SU-DHL-6 (cell line): ENCODE measurements around the gene PLAU.

Source experiments
- H2AFZ ChIP-seq: fragments of 200-600 bp; sonication (generic); 2 replicates; pipeline ENCODE4 v1.6.1; 2014; ENCODE audit warnings: low read depth, mild to moderate bottlenecking, moderate library complexity, mixed read lengths, antibody characterized with exemption, low read length; ENCODE audit not compliant: severe bottlenecking
- H3F3A ChIP-seq: fragments of 200-600 bp; shearing (Covaris generic); 2 replicates; pipeline ENCODE4 v1.6.0; 2016; ENCODE audit warnings: antibody characterized with exemption, mild to moderate bottlenecking; ENCODE audit not compliant: insufficient read depth
- H3K27ac ChIP-seq: fragments of 200-600 bp; sonication (generic); 2 replicates; pipeline ENCODE4 v1.5.1; 2016; ENCODE audit warnings: low read depth, mild to moderate bottlenecking, low read length, moderate library complexity, mixed read lengths
- H3K27me3 ChIP-seq: fragments of 200-600 bp; sonication (generic), shearing (Covaris generic); 2 replicates; pipeline ENCODE4 v1.6.0; 2014; ENCODE audit warnings: mild to moderate bottlenecking, low read length
- H3K36me3 ChIP-seq: fragments of 200-600 bp; sonication (generic); 2 replicates; pipeline ENCODE4 v1.6.1; 2014; ENCODE audit warnings: mild to moderate bottlenecking, low read length, mixed read lengths
- H3K4me2 ChIP-seq: fragments of 300-600, 200-600 bp; shearing (Covaris generic), sonication (generic); 2 replicates; pipeline ENCODE4 v1.6.0; 2014; ENCODE audit warnings: low read length, low read depth, mild to moderate bottlenecking; ENCODE audit not compliant: poor library complexity, severe bottlenecking
- H3K4me3 ChIP-seq: fragments of 200-600 bp; sonication (generic); 2 replicates; pipeline ENCODE4 v1.5.1; 2014; ENCODE audit warnings: antibody characterized with exemption, low read length, mild to moderate bottlenecking, mixed read lengths; ENCODE audit not compliant: insufficient read depth, poor library complexity, severe bottlenecking
- H3K79me2 ChIP-seq: fragments of 200-600 bp; sonication (generic); 2 replicates; pipeline ENCODE4 v1.6.1; 2014; ENCODE audit warnings: mild to moderate bottlenecking, low read length, moderate library complexity; ENCODE audit not compliant: insufficient read depth
- H3K9ac ChIP-seq: fragments of 200-600 bp; sonication (generic); 2 replicates; pipeline ENCODE4 v1.7.0; 2014; ENCODE audit warnings: mild to moderate bottlenecking, low read length
- H3K9me2 ChIP-seq: fragments of 200-600 bp; sonication (generic); replicated peaks from 2 replicates; pipeline ENCODE4 v1.6.1; 2014; ENCODE audit warnings: low read length; ENCODE audit not compliant: insufficient read depth
- H3K9me3 ChIP-seq: fragments of 200-600 bp; sonication (generic); 2 replicates; pipeline ENCODE4 v1.6.1; 2014; ENCODE audit warnings: low read length, mixed read lengths; ENCODE audit not compliant: insufficient read depth
- H4K20me1 ChIP-seq: fragments of 200-600 bp; sonication (generic); 2 replicates; pipeline ENCODE4 v1.6.1; 2014; ENCODE audit warnings: low read depth, mild to moderate bottlenecking, antibody characterized with exemption, low read length, moderate library complexity, mixed read lengths
- CTCF ChIP-seq: fragments of 200-600 bp; sonication (generic); IDR thresholded peaks from one replicate; pipeline ENCODE4 v1.5.1; 2017; ENCODE audit warnings: antibody characterized with exemption, mild to moderate bottlenecking, low read length, moderate library complexity; ENCODE audit not compliant: insufficient read depth, poor library complexity, severe bottlenecking
- EZH2phosphoT487 ChIP-seq: fragments of 200-600 bp; sonication (generic), shearing (Covaris generic); conservative IDR thresholded peaks from 2 replicates; pipeline ENCODE4 v1.6.1; 2018; ENCODE audit warnings: mild to moderate bottlenecking, antibody characterized with exemption, low read length, moderate library complexity, mixed read lengths

PLAU gene

GRCh38 chr10:73922007-73922863, 11.3 kb downstream of the PLAU start:
- Histone ChIP-seq H3K36me3 (no peaks in the 10 kb centered on the region), H3K9me2 (no peaks in the 10 kb centered on the region), H3K4me2 (no peak overlapping the region), H3K4me3 (no peak overlapping the region), H4K20me1 (no peaks in the 10 kb centered on the region), H3K27ac (no peak overlapping the region), H3K27me3 (no peaks in the 10 kb centered on the region), H3F3A (no peaks in the 10 kb centered on the region), H3K79me2 (no peaks in the 10 kb centered on the region), H3K9me3 (no peaks in the 10 kb centered on the region), H3K9ac (no peak overlapping the region), H2AFZ (no peak overlapping the region)
- no peak for TF ChIP-seq CTCF
- no peak for TF ChIP-seq EZH2phosphoT487

GRCh38 chr10:73922864-73923133, 11.9 kb downstream of the PLAU start:
- no peak overlapping the region for H3K4me2 ChIP-seq
- H4K20me1 ChIP-seq = no peaks in the 10 kb centered on the region
- no peaks in the 10 kb centered on the region for H3K27me3 ChIP-seq
- TF ChIP-seq CTCF (no peak), EZH2phosphoT487 (no peak)
- no peaks in the 10 kb centered on the region for H3K79me2 ChIP-seq
- H3K9me3 ChIP-seq = no peaks in the 10 kb centered on the region
- H3K4me3 ChIP-seq = no peak overlapping the region
- no peaks in the 10 kb centered on the region for H3K9me2 ChIP-seq
- no peak overlapping the region for H3K27ac ChIP-seq
- H3K36me3 ChIP-seq = no peaks in the 10 kb centered on the region
- no peaks in the 10 kb centered on the region for H3F3A ChIP-seq
- no peak overlapping the region for H2AFZ ChIP-seq
- H3K9ac ChIP-seq = no peak overlapping the region

GRCh38 chr10:73923935-73924598, 13.1 kb downstream of the PLAU start:
- no peak for TF ChIP-seq EZH2phosphoT487
- TF ChIP-seq CTCF = no peak
- no peaks in the 10 kb centered on the region for H3K27me3 ChIP-seq
- H3K4me3 ChIP-seq = no peak overlapping the region
- H3K36me3 ChIP-seq = no peaks in the 10 kb centered on the region
- H4K20me1 ChIP-seq = no peaks in the 10 kb centered on the region
- H3K27ac ChIP-seq = no peak overlapping the region
- H3F3A ChIP-seq = no peaks in the 10 kb centered on the region
- H3K9ac ChIP-seq = no peak overlapping the region
- H2AFZ ChIP-seq = no peak overlapping the region
- no peaks in the 10 kb centered on the region for H3K79me2 ChIP-seq
- no peaks in the 10 kb centered on the region for H3K9me3 ChIP-seq
- no peaks in the 10 kb centered on the region for H3K9me2 ChIP-seq
- no peak overlapping the region for H3K4me2 ChIP-seq
